AG09319 (cell line): ENCODE data around the gene TAF5L.

Source experiments
- DNase-seq: peaks from one replicate; pipeline ENCODE4 v3.0.0-alpha.2; 2010; ENCODE audit warnings: low read depth; ENCODE audit errors: extremely low read depth
- TF ChIP-seq, protein P1 (sequence below): IDR thresholded peaks from 2 replicates; pipeline ENCODE4 v1.5.1; 2011; ENCODE audit warnings: low read depth, mild to moderate bottlenecking, inconsistent platforms, low read length, moderate library complexity

The TAF5L gene

DNA sequence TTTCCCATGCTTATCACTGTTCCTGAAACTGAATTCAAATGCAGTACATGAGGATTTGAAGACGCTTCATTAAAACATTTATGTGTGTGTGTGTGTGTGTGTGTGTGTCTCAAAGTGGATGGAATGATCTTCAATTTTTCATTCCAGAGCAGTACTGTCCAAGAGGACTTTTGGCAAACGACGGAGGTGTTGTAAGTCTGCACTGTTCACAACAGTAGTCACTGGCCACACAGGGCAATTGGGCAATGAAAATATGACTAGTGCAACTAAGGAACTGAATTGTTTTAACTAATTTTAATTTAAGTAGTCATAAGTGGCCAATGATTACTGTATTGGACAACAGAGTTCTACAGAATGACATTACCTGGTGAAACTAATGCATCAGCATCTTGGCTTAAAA, 5.0 kb downstream of the TAF5L start:
- DNase-seq: peak; percentile 36
- TF ChIP-seq, protein P1, sequence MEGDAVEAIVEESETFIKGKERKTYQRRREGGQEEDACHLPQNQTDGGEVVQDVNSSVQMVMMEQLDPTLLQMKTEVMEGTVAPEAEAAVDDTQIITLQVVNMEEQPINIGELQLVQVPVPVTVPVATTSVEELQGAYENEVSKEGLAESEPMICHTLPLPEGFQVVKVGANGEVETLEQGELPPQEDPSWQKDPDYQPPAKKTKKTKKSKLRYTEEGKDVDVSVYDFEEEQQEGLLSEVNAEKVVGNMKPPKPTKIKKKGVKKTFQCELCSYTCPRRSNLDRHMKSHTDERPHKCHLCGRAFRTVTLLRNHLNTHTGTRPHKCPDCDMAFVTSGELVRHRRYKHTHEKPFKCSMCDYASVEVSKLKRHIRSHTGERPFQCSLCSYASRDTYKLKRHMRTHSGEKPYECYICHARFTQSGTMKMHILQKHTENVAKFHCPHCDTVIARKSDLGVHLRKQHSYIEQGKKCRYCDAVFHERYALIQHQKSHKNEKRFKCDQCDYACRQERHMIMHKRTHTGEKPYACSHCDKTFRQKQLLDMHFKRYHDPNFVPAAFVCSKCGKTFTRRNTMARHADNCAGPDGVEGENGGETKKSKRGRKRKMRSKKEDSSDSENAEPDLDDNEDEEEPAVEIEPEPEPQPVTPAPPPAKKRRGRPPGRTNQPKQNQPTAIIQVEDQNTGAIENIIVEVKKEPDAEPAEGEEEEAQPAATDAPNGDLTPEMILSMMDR: no peak

DNA sequence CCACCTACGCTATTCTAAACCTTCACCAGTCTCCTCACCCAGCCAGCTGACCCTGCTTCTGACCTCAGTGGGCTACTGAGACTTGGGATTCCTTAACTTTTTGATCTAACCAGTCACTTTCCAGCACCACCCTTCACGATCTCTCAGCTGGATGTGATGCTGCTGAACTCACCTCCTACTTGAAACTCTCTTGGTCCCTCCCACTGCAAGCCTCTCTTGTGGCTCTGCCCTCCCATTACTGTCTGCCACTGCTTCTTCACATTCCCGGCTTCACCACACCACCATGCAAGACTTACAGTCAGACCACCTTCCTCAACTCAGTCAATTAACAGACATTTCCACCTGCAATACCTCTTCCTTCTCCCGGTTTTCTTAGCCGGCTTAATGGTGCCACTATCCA, 6.3 kb downstream of the TAF5L start:
- no peak for DNase-seq
- TF ChIP-seq, protein P1: no peak

DNA sequence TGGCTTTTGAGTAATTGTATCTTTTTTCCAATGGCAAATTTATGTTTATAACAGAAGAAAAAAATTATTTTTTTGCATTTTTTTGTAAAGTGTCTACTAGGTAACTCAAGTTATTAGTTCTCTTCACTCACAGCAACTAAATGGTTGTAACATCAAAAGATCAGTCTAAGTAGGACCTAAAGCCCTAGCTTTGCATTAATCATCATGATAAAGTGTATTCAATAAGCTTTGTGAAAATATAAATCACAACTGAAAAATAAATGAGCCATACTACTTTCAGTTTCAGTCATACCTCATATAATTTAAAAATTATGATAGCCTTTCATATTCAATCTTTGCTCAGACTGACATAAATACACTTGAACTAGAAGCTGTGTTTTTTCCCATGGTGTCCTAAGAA, 6.9 kb downstream of the TAF5L start:
- TF ChIP-seq, protein P1: no peak
- no peak for DNase-seq

DNA sequence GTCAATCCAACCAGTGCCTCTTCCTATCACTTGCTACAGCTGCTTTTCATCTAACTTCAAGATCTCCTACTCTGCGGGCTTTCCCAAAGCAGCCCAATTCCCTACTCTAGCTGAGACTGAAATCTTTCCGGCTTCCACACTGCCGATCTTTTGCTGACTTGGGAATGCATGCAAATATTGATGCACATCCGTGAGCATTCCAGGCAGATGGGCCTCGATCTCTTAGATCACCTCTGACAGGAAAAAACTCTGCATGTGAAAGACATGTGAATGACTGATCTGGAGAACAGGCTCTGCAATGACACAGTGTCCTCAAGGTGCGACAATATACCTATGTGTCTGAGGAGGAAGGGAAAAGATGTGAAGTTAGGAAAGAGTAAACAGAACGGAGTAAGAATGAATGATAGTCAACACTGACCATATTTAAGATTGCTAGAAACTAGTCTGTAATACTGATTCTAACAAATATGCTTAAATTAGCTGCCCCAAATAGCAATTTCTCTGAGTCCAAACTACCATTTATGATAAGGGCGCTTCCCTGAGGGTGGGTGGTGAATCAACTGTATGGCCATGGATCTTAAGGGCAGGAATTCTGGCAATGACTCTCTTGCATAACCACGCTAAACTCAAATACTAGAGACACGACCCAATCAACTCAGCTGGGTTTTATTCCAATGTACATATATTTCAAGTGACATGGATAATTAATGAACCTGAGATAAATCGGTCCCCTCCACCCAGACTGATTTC, 8.4 kb downstream of the TAF5L start:
- no peak for DNase-seq
- TF ChIP-seq, protein P1: no peak

DNA sequence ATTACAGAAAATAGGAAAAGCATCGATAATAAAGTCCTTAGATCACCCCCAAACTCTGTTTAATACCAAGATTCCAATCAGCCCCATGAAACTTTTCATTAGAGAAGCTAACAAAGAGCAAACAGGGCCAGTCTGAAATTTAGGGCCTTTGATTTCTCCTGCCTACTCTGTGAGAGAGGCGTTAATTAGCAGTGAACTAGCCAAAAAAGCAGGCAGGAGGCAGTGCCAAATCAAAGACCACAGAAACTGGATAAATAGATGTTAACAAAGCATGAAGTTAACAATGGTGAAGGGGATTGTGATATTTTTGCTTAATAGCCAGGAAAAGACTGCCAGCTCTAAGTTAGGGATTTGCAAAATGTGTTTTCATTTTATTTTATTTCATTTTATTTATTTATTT, 11.2 kb downstream of the TAF5L start:
- DNase-seq: no peak
- TF ChIP-seq, protein P1: no peak

DNA sequence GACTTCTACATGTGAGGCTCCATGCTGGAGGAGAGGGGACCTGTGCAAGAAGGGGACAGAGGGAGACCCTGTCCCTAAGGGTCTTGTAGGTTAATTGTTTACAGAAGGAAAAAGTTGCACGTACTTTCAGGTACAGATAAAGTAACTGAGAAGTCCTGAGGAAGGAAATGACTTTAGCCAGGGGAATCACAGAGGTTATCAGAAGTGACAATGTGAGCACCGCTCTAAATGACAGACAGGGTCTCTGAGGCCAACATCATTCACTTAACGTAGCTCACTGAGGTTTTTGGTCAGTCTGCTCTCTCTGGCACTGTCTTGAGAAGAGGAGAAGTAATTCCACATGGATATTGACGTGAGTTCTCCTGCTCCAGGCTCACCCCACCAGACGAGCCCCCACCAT, 12.0 kb downstream of the TAF5L start:
- TF ChIP-seq, protein P1: no peak

DNA sequence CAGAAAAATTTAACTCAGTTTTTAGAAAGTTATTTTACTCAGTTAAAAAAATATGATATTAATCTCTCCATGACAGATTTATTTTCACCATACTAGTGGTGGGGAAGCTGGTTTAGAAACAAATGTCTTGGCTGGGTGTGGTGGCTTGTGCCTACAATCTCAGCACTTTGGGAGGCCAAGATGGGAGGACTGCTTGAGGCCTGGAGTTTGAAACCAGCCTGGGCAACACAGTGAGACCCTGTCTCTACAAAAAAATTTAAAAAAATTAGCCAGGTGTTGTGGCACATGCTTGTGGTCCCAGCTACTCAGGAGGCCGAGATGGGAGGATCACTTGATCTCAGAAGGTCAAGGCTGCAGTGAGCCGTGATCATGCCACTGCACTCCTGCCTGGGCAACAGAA, 17.3 kb downstream of the TAF5L start:
- DNase-seq: no peak
- TF ChIP-seq, protein P1: no peak

More for the DNA sequence above, 12.0 kb downstream of the TAF5L start:
- DNase-seq: no peak
